ENCODE measurements around the gene GALNT12.

GALNT12 gene

GRCh38 chr9:98850851-98851729, 43.6 kb downstream of the GALNT12 start:
- TF ChIP-seq, protein P1, sequence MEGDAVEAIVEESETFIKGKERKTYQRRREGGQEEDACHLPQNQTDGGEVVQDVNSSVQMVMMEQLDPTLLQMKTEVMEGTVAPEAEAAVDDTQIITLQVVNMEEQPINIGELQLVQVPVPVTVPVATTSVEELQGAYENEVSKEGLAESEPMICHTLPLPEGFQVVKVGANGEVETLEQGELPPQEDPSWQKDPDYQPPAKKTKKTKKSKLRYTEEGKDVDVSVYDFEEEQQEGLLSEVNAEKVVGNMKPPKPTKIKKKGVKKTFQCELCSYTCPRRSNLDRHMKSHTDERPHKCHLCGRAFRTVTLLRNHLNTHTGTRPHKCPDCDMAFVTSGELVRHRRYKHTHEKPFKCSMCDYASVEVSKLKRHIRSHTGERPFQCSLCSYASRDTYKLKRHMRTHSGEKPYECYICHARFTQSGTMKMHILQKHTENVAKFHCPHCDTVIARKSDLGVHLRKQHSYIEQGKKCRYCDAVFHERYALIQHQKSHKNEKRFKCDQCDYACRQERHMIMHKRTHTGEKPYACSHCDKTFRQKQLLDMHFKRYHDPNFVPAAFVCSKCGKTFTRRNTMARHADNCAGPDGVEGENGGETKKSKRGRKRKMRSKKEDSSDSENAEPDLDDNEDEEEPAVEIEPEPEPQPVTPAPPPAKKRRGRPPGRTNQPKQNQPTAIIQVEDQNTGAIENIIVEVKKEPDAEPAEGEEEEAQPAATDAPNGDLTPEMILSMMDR (IDR thresholded peaks at IDR 0.05; ENCODE audit: low read depth, low read length) = no peak
- TF ChIP-seq EZH2phosphoT487 (IDR thresholded peaks at IDR 0.05; ENCODE audit: low read depth) = no peak
- Histone ChIP-seq H3K4me3 (ENCODE audit: low read length) (no peak overlapping the region), H3K79me2 (ENCODE audit: low read length) (no peaks in the 10 kb centered on the region), H3K36me3 (replicated peaks; ENCODE audit: low read depth, low read length) (peaks cover under 1% of the 10 kb centered on the region), H3K9ac (ENCODE audit: low read length) (no peak overlapping the region), H2AFZ (ENCODE audit: low read depth, low read length) (no peak overlapping the region), H3K4me2 (ENCODE audit: low read length) (no peak overlapping the region), H3K27me3 (ENCODE audit: low read depth, low read length) (no peaks in the 10 kb centered on the region), H3K4me1 (ENCODE audit: low read length) (no peaks in the 10 kb centered on the region), H4K20me1 (ENCODE audit: insufficient read depth, low read length) (no peaks in the 10 kb centered on the region), H3K27ac (ENCODE audit: low read length) (no peak overlapping the region), H3K9me3 (ENCODE audit: insufficient read depth, low read length) (no peaks in the 10 kb centered on the region)

DNA sequence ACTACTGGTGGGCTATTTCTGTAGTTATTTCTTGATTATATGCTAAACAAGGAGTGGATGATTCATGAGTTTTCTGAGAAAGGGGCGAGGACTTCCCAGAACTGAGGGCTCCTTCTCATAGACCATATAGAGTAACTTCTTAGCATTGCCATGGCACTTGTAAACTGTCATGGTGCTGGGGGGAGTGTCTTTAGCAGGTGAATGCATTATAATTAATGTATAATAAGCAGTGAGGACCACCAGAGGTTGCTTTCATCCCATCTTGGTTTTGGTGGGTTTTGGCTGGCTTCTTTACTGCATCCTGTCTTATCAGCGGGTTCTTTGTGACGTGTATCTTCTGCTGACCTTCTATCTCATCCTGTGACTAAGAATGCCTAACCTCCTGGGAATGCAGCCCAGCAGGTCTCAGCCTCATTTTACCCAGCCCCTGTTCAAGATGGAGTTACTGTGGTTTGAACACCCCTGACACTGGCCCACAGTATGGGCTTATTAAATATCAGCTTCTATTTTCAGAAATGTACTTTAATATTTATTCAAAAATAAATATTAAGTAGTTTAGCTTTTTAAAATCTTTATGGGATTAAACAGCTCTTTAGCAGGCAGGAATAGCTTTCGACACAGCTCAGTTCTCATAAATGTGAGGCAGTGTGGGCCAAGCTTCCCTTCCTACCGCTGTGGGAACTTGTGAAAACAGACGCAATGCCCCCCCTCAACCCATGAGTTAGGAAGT, 44.4 kb downstream of the GALNT12 start:
- H3K79me2 ChIP-seq (ENCODE audit: low read length) = no peaks in the 10 kb centered on the region
- no peaks in the 10 kb centered on the region for H3K9me3 ChIP-seq (ENCODE audit: insufficient read depth, low read length)
- H3K27me3 ChIP-seq (ENCODE audit: low read depth, low read length) = peaks cover under 1% of the 10 kb centered on the region; the same call in 1 of the 2 replicates
- no peak overlapping the region for H3K4me2 ChIP-seq (ENCODE audit: low read length)
- no peaks in the 10 kb centered on the region for H3K36me3 ChIP-seq (replicated peaks; ENCODE audit: low read depth, low read length)
- no peaks in the 10 kb centered on the region for H3K4me1 ChIP-seq (ENCODE audit: low read length)
- TF ChIP-seq EZH2phosphoT487 (IDR thresholded peaks at IDR 0.05; ENCODE audit: low read depth) = no peak
- TF ChIP-seq, protein P1 (IDR thresholded peaks at IDR 0.05; ENCODE audit: low read depth, low read length) = no peak
- H4K20me1 ChIP-seq (ENCODE audit: insufficient read depth, low read length) = no peaks in the 10 kb centered on the region
- H3K27ac ChIP-seq (ENCODE audit: low read length) = no peak overlapping the region
- H3K4me3 ChIP-seq (ENCODE audit: low read length) = no peak overlapping the region
- no peak overlapping the region for H2AFZ ChIP-seq (ENCODE audit: low read depth, low read length)
- H3K9ac ChIP-seq (ENCODE audit: low read length) = no peak overlapping the region

DNA sequence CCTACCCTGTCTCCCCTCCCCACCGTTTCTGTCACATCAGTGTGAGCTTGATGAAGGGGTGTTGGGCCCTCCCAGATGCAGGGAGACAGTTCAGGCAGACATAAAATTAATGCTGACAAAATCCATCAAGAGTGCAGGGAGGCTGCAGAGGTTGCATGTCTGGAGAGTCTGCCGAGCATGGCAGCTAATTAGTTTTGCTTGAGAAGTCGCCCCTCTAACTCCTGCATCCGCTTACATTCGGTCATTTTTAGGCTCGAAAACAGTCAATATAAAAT, 44.9 kb downstream of the GALNT12 start:
- Histone ChIP-seq H3K79me2 (ENCODE audit: low read length) (no peaks in the 10 kb centered on the region), H3K4me1 (ENCODE audit: low read length) (no peaks in the 10 kb centered on the region), H4K20me1 (ENCODE audit: insufficient read depth, low read length) (no peaks in the 10 kb centered on the region), H3K4me3 (ENCODE audit: low read length) (no peak overlapping the region), H3K27ac (ENCODE audit: low read length) (no peak overlapping the region), H3K27me3 (ENCODE audit: low read depth, low read length) (peaks cover 4% of the 10 kb centered on the region; the same call in 1 of the 2 replicates), H2AFZ (ENCODE audit: low read depth, low read length) (no peak overlapping the region), H3K9me3 (ENCODE audit: insufficient read depth, low read length) (no peaks in the 10 kb centered on the region), H3K36me3 (replicated peaks; ENCODE audit: low read depth, low read length) (no peaks in the 10 kb centered on the region), H3K9ac (ENCODE audit: low read length) (no peak overlapping the region), H3K4me2 (ENCODE audit: low read length) (no peak overlapping the region)
- TF ChIP-seq, protein P1 (IDR thresholded peaks at IDR 0.05; ENCODE audit: low read depth, low read length) = no peak
- no peak for TF ChIP-seq EZH2phosphoT487 (IDR thresholded peaks at IDR 0.05; ENCODE audit: low read depth)

- Histone ChIP-seq H3K79me2 (ENCODE audit: low read length) (no peaks in the 10 kb centered on the region), H3K4me3 (ENCODE audit: low read length) (no peak overlapping the region), H3K27me3 (ENCODE audit: low read depth, low read length) (peaks cover 4% of the 10 kb centered on the region; the same call in 1 of the 2 replicates), H2AFZ (ENCODE audit: low read depth, low read length) (no peak overlapping the region), H3K36me3 (replicated peaks; ENCODE audit: low read depth, low read length) (no peaks in the 10 kb centered on the region), H3K4me1 (ENCODE audit: low read length) (no peaks in the 10 kb centered on the region), H4K20me1 (ENCODE audit: insufficient read depth, low read length) (no peaks in the 10 kb centered on the region), H3K9me3 (ENCODE audit: insufficient read depth, low read length) (no peaks in the 10 kb centered on the region), H3K9ac (ENCODE audit: low read length) (no peak overlapping the region), H3K27ac (ENCODE audit: low read length) (no peak overlapping the region), H3K4me2 (ENCODE audit: low read length) (no peak overlapping the region)
- no peak for TF ChIP-seq EZH2phosphoT487 (IDR thresholded peaks at IDR 0.05; ENCODE audit: low read depth)
- TF ChIP-seq, protein P1 (IDR thresholded peaks at IDR 0.05; ENCODE audit: low read depth, low read length) = no peak
Measured at GRCh38 chr9:98852961-98853360, 45.5 kb downstream of the GALNT12 start.
